ENCODE measurements around the gene CRYBA2.

DNA sequence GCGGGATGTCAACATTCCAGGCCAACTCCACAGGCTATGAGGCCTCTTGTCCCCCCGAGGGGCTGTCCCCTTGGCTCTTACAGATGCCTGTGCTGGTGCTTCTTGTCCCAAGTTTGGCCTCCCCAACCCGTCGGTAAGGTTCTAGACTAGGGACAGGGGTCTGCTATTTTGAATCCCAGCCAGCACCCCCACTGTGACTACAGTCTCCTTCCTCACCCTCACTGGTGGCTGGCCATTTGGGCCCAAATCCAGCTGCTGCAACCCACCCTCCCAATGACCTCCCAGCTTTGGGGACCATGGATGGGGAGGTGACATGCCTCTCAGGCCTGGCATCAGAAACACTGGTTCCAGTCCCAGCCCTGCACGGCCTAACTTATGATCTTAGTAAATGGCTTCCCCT is 29.4 kb upstream of the CRYBA2 start:
- TF ChIP-seq CTCF (IDR thresholded peaks at IDR 0.05) = no peak
- no peak for TF ChIP-seq POLR2A (IDR thresholded peaks at IDR 0.05)
- no peak for TF ChIP-seq POLR2AphosphoS5 (IDR thresholded peaks at IDR 0.05)
- TF ChIP-seq EP300 (IDR thresholded peaks at IDR 0.05) = no peak
